PFSK-1 (cell line): ENCODE measurements around the gene RIMS1.

Experiments used
- FOXP2 ChIP-seq: optimal IDR thresholded peaks from 2 replicates; pipeline ENCODE3; 2011; ENCODE audit warnings: borderline replicate concordance, control low read depth, inconsistent platforms; ENCODE audit not compliant: insufficient read depth; ENCODE audit errors: extremely low read length, extremely low read depth
- POLR2AphosphoS5 ChIP-seq: IDR thresholded peaks from 2 replicates; pipeline ENCODE4 v1.6.1; 2012; ENCODE audit warnings: low read depth, mild to moderate bottlenecking, control low read depth, low read length, moderate library complexity
- SIN3A ChIP-seq: IDR thresholded peaks from 2 replicates; pipeline ENCODE4 v1.6.1; 2012; ENCODE audit warnings: mild to moderate bottlenecking, low read length, moderate library complexity, borderline replicate concordance; ENCODE audit not compliant: insufficient read depth
- TAF1 ChIP-seq: IDR thresholded peaks from 2 replicates; pipeline ENCODE4 v1.6.1; 2012; ENCODE audit warnings: low read length, control low read depth, borderline replicate concordance; ENCODE audit not compliant: insufficient read depth
- TF ChIP-seq, protein P1 (sequence below), 2 experiments: IDR thresholded peaks; 2 replicates each; pipeline versions ENCODE4 v1.6.1 to v1.8.0; 2011 to 2012; ENCODE audit warnings: low read depth in 2 of 2, low read length in 2 of 2, control low read depth in 1 of 2, inconsistent platforms in 1 of 2, mild to moderate bottlenecking in 1 of 2, moderate library complexity in 1 of 2; ENCODE audit not compliant: insufficient read depth in 1 of 2

- TF ChIP-seq POLR2AphosphoS5 (no peak), SIN3A (no peak), TAF1 (no peak), FOXP2 (no peak)
- TF ChIP-seq, protein P1, sequence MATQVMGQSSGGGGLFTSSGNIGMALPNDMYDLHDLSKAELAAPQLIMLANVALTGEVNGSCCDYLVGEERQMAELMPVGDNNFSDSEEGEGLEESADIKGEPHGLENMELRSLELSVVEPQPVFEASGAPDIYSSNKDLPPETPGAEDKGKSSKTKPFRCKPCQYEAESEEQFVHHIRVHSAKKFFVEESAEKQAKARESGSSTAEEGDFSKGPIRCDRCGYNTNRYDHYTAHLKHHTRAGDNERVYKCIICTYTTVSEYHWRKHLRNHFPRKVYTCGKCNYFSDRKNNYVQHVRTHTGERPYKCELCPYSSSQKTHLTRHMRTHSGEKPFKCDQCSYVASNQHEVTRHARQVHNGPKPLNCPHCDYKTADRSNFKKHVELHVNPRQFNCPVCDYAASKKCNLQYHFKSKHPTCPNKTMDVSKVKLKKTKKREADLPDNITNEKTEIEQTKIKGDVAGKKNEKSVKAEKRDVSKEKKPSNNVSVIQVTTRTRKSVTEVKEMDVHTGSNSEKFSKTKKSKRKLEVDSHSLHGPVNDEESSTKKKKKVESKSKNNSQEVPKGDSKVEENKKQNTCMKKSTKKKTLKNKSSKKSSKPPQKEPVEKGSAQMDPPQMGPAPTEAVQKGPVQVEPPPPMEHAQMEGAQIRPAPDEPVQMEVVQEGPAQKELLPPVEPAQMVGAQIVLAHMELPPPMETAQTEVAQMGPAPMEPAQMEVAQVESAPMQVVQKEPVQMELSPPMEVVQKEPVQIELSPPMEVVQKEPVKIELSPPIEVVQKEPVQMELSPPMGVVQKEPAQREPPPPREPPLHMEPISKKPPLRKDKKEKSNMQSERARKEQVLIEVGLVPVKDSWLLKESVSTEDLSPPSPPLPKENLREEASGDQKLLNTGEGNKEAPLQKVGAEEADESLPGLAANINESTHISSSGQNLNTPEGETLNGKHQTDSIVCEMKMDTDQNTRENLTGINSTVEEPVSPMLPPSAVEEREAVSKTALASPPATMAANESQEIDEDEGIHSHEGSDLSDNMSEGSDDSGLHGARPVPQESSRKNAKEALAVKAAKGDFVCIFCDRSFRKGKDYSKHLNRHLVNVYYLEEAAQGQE (IDR thresholded peaks at IDR 0.05; ENCODE audit: insufficient read depth in 1 of 2, low read depth in 2 of 2, low read length in 2 of 2), result no peak
Observed at GRCh38 chr6:72149715-72150114, 263.4 kb downstream of the RIMS1 start.
